Measurements from ENCODE around the gene REXO5.

The REXO5 gene

DNA sequence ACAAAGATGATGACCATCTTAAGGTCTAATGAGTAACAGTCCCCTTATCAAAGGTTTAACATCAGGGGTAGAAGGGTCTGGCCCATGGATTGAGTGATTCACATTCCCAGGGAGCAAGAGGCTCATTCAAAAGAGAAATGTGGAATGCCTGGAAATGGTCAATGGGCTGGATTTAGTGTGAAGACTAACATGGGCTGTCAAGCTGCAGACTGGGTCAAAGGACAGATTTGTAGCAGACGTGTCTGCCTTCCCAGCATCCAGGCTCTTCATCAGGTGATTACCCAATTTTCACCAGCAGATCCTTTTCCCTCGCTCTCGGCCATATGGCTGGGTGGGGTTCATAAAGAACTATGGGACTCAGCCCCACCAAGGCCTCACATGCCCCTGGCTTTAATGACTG, 67.0 kb downstream of the REXO5 start:
- H3K27ac ChIP-seq (ENCODE audit: low read length) = no peak overlapping the region
- H4K20me1 ChIP-seq (ENCODE audit: insufficient read depth, low read length) = peaks cover 18% of the 10 kb centered on the region
- H3K4me1 ChIP-seq (ENCODE audit: insufficient read depth, low read length) = 0 out of 2 replicates have a peak, but pooled peaks cover 3% of the 10 kb centered on the region
- DNase-seq (no peak), ATAC-seq (ENCODE audit: insufficient read depth, low read depth) (no peak)
- no peaks in the 10 kb centered on the region for H3K36me3 ChIP-seq (ENCODE audit: insufficient read depth, low read length)
- H3K79me2 ChIP-seq (ENCODE audit: insufficient read depth, low read length) = no peaks in the 10 kb centered on the region; the same call in 1 of the 2 replicates
- H3K27me3 ChIP-seq (ENCODE audit: insufficient read depth, low read length, poor library complexity) = no peaks in the 10 kb centered on the region
- H3K9me3 ChIP-seq (ENCODE audit: insufficient read depth, low read length, severe bottlenecking) = no peaks in the 10 kb centered on the region
- TF ChIP-seq, protein P1, sequence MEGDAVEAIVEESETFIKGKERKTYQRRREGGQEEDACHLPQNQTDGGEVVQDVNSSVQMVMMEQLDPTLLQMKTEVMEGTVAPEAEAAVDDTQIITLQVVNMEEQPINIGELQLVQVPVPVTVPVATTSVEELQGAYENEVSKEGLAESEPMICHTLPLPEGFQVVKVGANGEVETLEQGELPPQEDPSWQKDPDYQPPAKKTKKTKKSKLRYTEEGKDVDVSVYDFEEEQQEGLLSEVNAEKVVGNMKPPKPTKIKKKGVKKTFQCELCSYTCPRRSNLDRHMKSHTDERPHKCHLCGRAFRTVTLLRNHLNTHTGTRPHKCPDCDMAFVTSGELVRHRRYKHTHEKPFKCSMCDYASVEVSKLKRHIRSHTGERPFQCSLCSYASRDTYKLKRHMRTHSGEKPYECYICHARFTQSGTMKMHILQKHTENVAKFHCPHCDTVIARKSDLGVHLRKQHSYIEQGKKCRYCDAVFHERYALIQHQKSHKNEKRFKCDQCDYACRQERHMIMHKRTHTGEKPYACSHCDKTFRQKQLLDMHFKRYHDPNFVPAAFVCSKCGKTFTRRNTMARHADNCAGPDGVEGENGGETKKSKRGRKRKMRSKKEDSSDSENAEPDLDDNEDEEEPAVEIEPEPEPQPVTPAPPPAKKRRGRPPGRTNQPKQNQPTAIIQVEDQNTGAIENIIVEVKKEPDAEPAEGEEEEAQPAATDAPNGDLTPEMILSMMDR (IDR thresholded peaks at IDR 0.05; ENCODE audit: borderline replicate concordance, extremely low read depth, low read length, poor library complexity, severe bottlenecking) = no peak
- TF ChIP-seq EZH2 (IDR thresholded peaks at IDR 0.05; ENCODE audit: borderline replicate concordance, low read depth, low read length, severe bottlenecking) = no peak
- H2AFZ ChIP-seq (ENCODE audit: low read depth, low read length) = no peak overlapping the region
- no peak overlapping the region for H3K9ac ChIP-seq (ENCODE audit: low read depth, low read length)
- no peak overlapping the region for H3K4me2 ChIP-seq (ENCODE audit: insufficient read depth, low read length)
- no peak overlapping the region for H3K4me3 ChIP-seq (ENCODE audit: low read depth in 1 of 2, low read length in 2 of 2)

DNA sequence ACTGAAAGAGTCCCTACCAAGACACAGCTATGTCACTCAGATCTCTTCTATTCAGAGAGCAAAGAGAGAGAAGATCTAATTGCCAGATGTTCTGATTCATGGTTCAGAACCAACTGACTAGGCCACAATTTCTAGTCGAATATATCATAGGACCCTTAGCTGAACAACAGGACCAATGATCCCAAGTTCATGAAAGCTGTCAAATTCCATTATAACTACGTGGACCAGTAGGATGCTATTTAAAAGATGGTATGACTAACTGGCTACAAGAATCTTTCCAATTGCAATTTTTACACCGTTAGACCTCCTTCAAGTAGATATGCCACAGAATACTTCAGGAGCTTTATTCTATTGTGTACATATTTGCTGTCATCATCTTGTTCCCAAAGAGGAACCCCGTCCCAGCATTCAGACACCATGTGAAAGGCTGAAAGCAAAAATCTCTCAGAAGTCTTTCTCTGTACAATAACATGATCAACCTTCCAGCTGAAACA, 67.8 kb downstream of the REXO5 start:
- H3K4me3 ChIP-seq (ENCODE audit: low read depth in 1 of 2, low read length in 2 of 2) = no peak overlapping the region
- H2AFZ ChIP-seq (ENCODE audit: low read depth, low read length) = no peak overlapping the region
- no peak overlapping the region for H3K27ac ChIP-seq (ENCODE audit: low read length)
- H3K4me2 ChIP-seq (ENCODE audit: insufficient read depth, low read length) = no peak overlapping the region
- no peaks in the 10 kb centered on the region for H3K27me3 ChIP-seq (ENCODE audit: insufficient read depth, low read length, poor library complexity)
- no peak for DNase-seq
- H3K79me2 ChIP-seq (ENCODE audit: insufficient read depth, low read length) = no peaks in the 10 kb centered on the region; the same call in 1 of the 2 replicates
- no peaks in the 10 kb centered on the region for H3K9me3 ChIP-seq (ENCODE audit: insufficient read depth, low read length, severe bottlenecking)
- H3K36me3 ChIP-seq (ENCODE audit: insufficient read depth, low read length) = no peaks in the 10 kb centered on the region
- 0 out of 2 replicates have a peak, but pooled peaks cover 3% of the 10 kb centered on the region for H3K4me1 ChIP-seq (ENCODE audit: insufficient read depth, low read length)
- H3K9ac ChIP-seq (ENCODE audit: low read depth, low read length) = no peak overlapping the region
- peaks cover 13% of the 10 kb centered on the region for H4K20me1 ChIP-seq (ENCODE audit: insufficient read depth, low read length)
- TF ChIP-seq, protein P1 (IDR thresholded peaks at IDR 0.05; ENCODE audit: borderline replicate concordance, extremely low read depth, low read length, poor library complexity, severe bottlenecking) = no peak
- no peak for TF ChIP-seq EZH2 (IDR thresholded peaks at IDR 0.05; ENCODE audit: borderline replicate concordance, low read depth, low read length, severe bottlenecking)
- ATAC-seq (ENCODE audit: insufficient read depth, low read depth) = no peak

DNA sequence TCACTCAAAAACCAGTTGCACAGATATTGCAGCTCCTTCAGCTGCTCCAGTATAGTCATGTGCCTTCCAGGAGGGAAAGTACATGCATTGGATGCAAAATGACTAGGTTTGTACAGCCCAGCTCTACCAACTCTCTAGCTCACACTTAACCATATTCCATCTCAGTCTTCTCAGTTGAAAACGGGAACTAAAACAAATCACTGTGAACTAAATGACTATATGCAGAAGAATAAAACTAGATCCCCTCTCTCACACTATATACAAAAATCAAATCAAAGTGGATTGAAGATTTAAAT, 69.0 kb downstream of the REXO5 start:
- no peaks in the 10 kb centered on the region; the same call in 1 of the 2 replicates for H3K79me2 ChIP-seq (ENCODE audit: insufficient read depth, low read length)
- no peak overlapping the region for H3K9ac ChIP-seq (ENCODE audit: low read depth, low read length)
- H4K20me1 ChIP-seq (ENCODE audit: insufficient read depth, low read length) = 0 out of 2 replicates have a peak, but pooled peaks cover 8% of the 10 kb centered on the region
- no peaks in the 10 kb centered on the region for H3K9me3 ChIP-seq (ENCODE audit: insufficient read depth, low read length, severe bottlenecking)
- H2AFZ ChIP-seq (ENCODE audit: low read depth, low read length) = no peak overlapping the region
- no peak for TF ChIP-seq EZH2 (IDR thresholded peaks at IDR 0.05; ENCODE audit: borderline replicate concordance, low read depth, low read length, severe bottlenecking)
- TF ChIP-seq, protein P1 (IDR thresholded peaks at IDR 0.05; ENCODE audit: borderline replicate concordance, extremely low read depth, low read length, poor library complexity, severe bottlenecking) = no peak
- H3K27me3 ChIP-seq (ENCODE audit: insufficient read depth, low read length, poor library complexity) = no peaks in the 10 kb centered on the region
- no peak for DNase-seq
- no peak overlapping the region for H3K4me3 ChIP-seq (ENCODE audit: low read depth in 1 of 2, low read length in 2 of 2)
- H3K4me1 ChIP-seq (ENCODE audit: insufficient read depth, low read length) = 0 out of 2 replicates have a peak, but pooled peaks cover 3% of the 10 kb centered on the region
- no peak overlapping the region for H3K4me2 ChIP-seq (ENCODE audit: insufficient read depth, low read length)
- H3K36me3 ChIP-seq (ENCODE audit: insufficient read depth, low read length) = no peaks in the 10 kb centered on the region
- ATAC-seq (ENCODE audit: insufficient read depth, low read depth) = no peak
- H3K27ac ChIP-seq (ENCODE audit: low read length) = no peak overlapping the region
